K562 (cell line): ENCODE measurements around the gene ADPRM.

ENCODE experiments used
- CBX1 ChIP-seq: sonication (generic); IDR thresholded peaks from 2 replicates; pipeline ENCODE4 v1.6.1; 2016; ENCODE audit warnings: antibody characterized with exemption, low read depth, mild to moderate bottlenecking
- TF ChIP-seq, protein P1 (sequence below), 3 experiments: IDR thresholded peaks in 2 of 3; conservative IDR thresholded peaks in 1 of 3; 2 replicates each; pipeline ENCODE4 v1.5.1; 2011 to 2012; ENCODE audit warnings: low read length in 3 of 3, mild to moderate bottlenecking in 3 of 3, control low read depth in 2 of 3, improper control_type of control experiment in 1 of 3, inconsistent platforms in 1 of 3, low read depth in 1 of 3, mixed read lengths in 1 of 3, moderate library complexity in 1 of 3; ENCODE audit not compliant: insufficient read depth in 2 of 3

DNA sequence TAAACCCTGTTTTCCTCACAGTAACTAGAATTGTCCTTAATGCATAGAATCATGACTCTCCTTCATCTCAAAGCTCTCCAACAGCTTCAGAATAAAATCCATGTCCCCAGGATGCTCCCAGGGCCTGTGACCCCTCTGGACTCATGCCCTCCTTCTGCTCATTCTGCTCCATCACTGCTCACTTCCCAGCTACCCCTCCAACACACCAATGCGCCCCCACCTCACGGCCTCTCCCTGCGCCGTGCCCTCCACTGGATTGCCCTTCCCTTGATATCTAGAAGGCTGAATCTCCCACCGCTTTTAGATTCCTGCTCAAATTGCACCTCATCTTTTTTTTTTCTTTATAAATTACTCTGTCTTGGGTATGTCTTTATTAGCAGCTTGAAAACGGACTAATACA lies 45.0 kb downstream of the ADPRM start:
- TF ChIP-seq, protein P1, sequence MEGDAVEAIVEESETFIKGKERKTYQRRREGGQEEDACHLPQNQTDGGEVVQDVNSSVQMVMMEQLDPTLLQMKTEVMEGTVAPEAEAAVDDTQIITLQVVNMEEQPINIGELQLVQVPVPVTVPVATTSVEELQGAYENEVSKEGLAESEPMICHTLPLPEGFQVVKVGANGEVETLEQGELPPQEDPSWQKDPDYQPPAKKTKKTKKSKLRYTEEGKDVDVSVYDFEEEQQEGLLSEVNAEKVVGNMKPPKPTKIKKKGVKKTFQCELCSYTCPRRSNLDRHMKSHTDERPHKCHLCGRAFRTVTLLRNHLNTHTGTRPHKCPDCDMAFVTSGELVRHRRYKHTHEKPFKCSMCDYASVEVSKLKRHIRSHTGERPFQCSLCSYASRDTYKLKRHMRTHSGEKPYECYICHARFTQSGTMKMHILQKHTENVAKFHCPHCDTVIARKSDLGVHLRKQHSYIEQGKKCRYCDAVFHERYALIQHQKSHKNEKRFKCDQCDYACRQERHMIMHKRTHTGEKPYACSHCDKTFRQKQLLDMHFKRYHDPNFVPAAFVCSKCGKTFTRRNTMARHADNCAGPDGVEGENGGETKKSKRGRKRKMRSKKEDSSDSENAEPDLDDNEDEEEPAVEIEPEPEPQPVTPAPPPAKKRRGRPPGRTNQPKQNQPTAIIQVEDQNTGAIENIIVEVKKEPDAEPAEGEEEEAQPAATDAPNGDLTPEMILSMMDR (IDR thresholded peaks at IDR 0.05 in 2 of 3, conservative IDR thresholded peaks at IDR 0.05 in 1 of 3; ENCODE audit: insufficient read depth in 2 of 3, low read depth in 1 of 3, low read length in 3 of 3): no peak
- no peak for TF ChIP-seq CBX1
